Liver (tissue), 9 donors: ENCODE results near the gene FAU. TPM values are rescaled to one million over a fixed set of nuclear protein-coding genes. Genes with fewer than 3 reads are reported as not detected.

ENCODE experiments used
- DNase-seq: peaks from one replicate; pipeline ENCODE4 v3.0.0-alpha.2; 2017; ENCODE audit warnings: low spot score
- H3K27ac ChIP-seq, 2 donors: one replicate each; pipeline ENCODE4 v1.7.0; 2013; ENCODE audit warnings: inconsistent platforms in 2 of 2, low read length in 2 of 2, control low read depth in 1 of 2, low read depth in 1 of 2, mild to moderate bottlenecking in 1 of 2
- H3K27me3 ChIP-seq, 4 donors: one replicate each; pipeline versions ENCODE4 v1.6.1 to v1.7.0; 2013; ENCODE audit warnings: low read length in 3 of 4, inconsistent platforms in 1 of 4, mild to moderate bottlenecking in 1 of 4, moderate library complexity in 1 of 4; ENCODE audit not compliant: control insufficient read depth in 4 of 4, insufficient read depth in 4 of 4
- H3K36me3 ChIP-seq, 4 donors: one replicate each; pipeline versions ENCODE4 v1.6.1 to v1.7.0; 2013; ENCODE audit warnings: low read length in 3 of 4, mild to moderate bottlenecking in 3 of 4, low read depth in 1 of 4, moderate library complexity in 1 of 4; ENCODE audit not compliant: control insufficient read depth in 4 of 4, insufficient read depth in 3 of 4
- H3K4me1 ChIP-seq, 4 donors: one replicate each; pipeline versions ENCODE4 v1.6.1 to v1.7.0; 2013; ENCODE audit warnings: low read length in 3 of 4, mild to moderate bottlenecking in 3 of 4, moderate library complexity in 1 of 4; ENCODE audit not compliant: control insufficient read depth in 4 of 4, insufficient read depth in 4 of 4
- H3K4me3 ChIP-seq, 3 donors: one replicate each; pipeline versions ENCODE4 v1.6.1 to v1.7.0; 2013; ENCODE audit warnings: low read length in 3 of 3, control low read depth in 1 of 3, low read depth in 1 of 3, mild to moderate bottlenecking in 1 of 3
- H3K9ac ChIP-seq, 2 donors: one replicate each; pipeline ENCODE4 v1.7.0; 2013; ENCODE audit warnings: low read length in 2 of 2, mild to moderate bottlenecking in 2 of 2, moderate library complexity in 2 of 2, control low read depth in 1 of 2, low read depth in 1 of 2
- H3K9me3 ChIP-seq, 4 donors: one replicate each; pipeline versions ENCODE4 v1.6.1 to v1.7.0; 2013; ENCODE audit warnings: low read length in 3 of 4; ENCODE audit not compliant: control insufficient read depth in 4 of 4
- CTCF ChIP-seq: fragments of 150-350 bp; IDR thresholded peaks from 2 replicates; pipeline ENCODE4 v1.5.1; 2017; ENCODE audit warnings: improper control_type of control experiment, low read depth, low read length; ENCODE audit not compliant: missing input control
- EGR1 ChIP-seq, 2 donors: IDR thresholded peaks; 2 replicates each; pipeline ENCODE4 v1.6.1; 2016 to 2018; ENCODE audit warnings: antibody characterized with exemption in 2 of 2, low read depth in 2 of 2
- FOXA1 ChIP-seq: IDR thresholded peaks from 2 replicates; pipeline ENCODE4 v1.6.1; 2016; ENCODE audit warnings: antibody characterized with exemption
- FOXA2 ChIP-seq: IDR thresholded peaks from 2 replicates; pipeline ENCODE4 v1.6.1; 2016; ENCODE audit warnings: antibody characterized with exemption
- GABPA ChIP-seq, 2 donors: IDR thresholded peaks in 1 of 2; conservative IDR thresholded peaks in 1 of 2; 2 replicates each; pipeline ENCODE4 v1.6.1; 2016; ENCODE audit warnings: antibody characterized with exemption in 2 of 2, mild to moderate bottlenecking in 1 of 2, moderate library complexity in 1 of 2
- HNF4A ChIP-seq, 2 donors: conservative IDR thresholded peaks; 2 replicates each; pipeline ENCODE4 v1.6.1; 2016; ENCODE audit warnings: antibody characterized with exemption in 2 of 2, mild to moderate bottlenecking in 2 of 2
- HNF4G ChIP-seq: IDR thresholded peaks from 2 replicates; pipeline ENCODE4 v1.6.1; 2016; ENCODE audit warnings: antibody characterized with exemption
- JUND ChIP-seq, 2 donors: IDR thresholded peaks; 2 replicates each; pipeline ENCODE4 v1.6.1; 2016; ENCODE audit warnings: antibody characterized with exemption in 2 of 2
- MAX ChIP-seq: IDR thresholded peaks from 2 replicates; pipeline ENCODE4 v1.6.1; 2016; ENCODE audit warnings: antibody characterized with exemption
- RAD21 ChIP-seq, 2 donors: IDR thresholded peaks; 2 replicates each; pipeline ENCODE4 v1.6.1; 2016; ENCODE audit warnings: antibody characterized with exemption in 2 of 2, mild to moderate bottlenecking in 2 of 2
- REST ChIP-seq: IDR thresholded peaks from 2 replicates; pipeline ENCODE4 v1.6.1; 2016; ENCODE audit warnings: antibody characterized with exemption, mild to moderate bottlenecking
- RXRA ChIP-seq, 2 donors: IDR thresholded peaks; 2 replicates each; pipeline ENCODE4 v1.6.1; 2017 to 2018; ENCODE audit warnings: antibody characterized with exemption in 2 of 2, mild to moderate bottlenecking in 1 of 2
- TAF1 ChIP-seq: conservative IDR thresholded peaks from 2 replicates; pipeline ENCODE4 v1.6.1; 2016; ENCODE audit warnings: antibody characterized with exemption, mild to moderate bottlenecking
- YY1 ChIP-seq: IDR thresholded peaks from 2 replicates; pipeline ENCODE4 v1.6.1; 2016; ENCODE audit warnings: antibody characterized with exemption, mild to moderate bottlenecking
- ZBTB33 ChIP-seq: IDR thresholded peaks from 2 replicates; pipeline ENCODE4 v1.6.1; 2016; ENCODE audit warnings: antibody characterized with exemption
- WGBS: extraction: QIAGEN DNeasy Blood & Tissue Kit; methylation state at CpG from one replicate; pipeline ENCODE4 v1.1.7; 2013; 5-methylcytosine and 5-hydroxymethylcytosine counted together
- polyA plus RNA-seq, 2 donors: library from polyadenylated mRNA; stranded (reverse) in 1 of 2; unstranded in 1 of 2; fragments of 200-250 nt in 1 of 2; fragments of >200 nt in 1 of 2; fragmentation: Nextera tagmentation in 1 of 2; extraction: Ambion mirVana in 1 of 2; gene quantifications; one replicate each; pipeline versions ENCODE4 v1.2.1 to v1.2.3, GENCODE V29; 2013 to 2015
- total RNA-seq, 2 donors: library from RNA; depleted of rRNA; stranded (reverse); fragments of >200 nt; gene quantifications; one replicate each; pipeline ENCODE4 v1.2.3, GENCODE V29; 2014
- donor health status: healthy.
- donor health status: healthy.
- donor health status: healthy.
- donor health status: healthy.
- donor health status: healthy.

FAU gene
- total and polyA plus RNA-seq, 4 donors: 199 to 535 (median 362) TPM

- WGBS: 73% methylated on average over 6 of the region's 6 CpGs
- no peak for DNase-seq
- peaks cover 33 to 70% (median 49%) of the 10 kb centered on the region in 4 donors for H3K36me3 ChIP-seq
- H3K9ac ChIP-seq: no peak overlapping the region
- no peaks in the 10 kb centered on the region for H3K27me3 ChIP-seq
- TF ChIP-seq EGR1 (IDR thresholded peaks at IDR 0.05; ENCODE audit: low read depth in 2 of 2) (no peak), REST (no peak), GABPA (IDR thresholded peaks at IDR 0.05 in 1 of 2, conservative IDR thresholded peaks at IDR 0.05 in 1 of 2) (no peak), MAX (no peak), RAD21 (IDR thresholded peaks at IDR 0.05) (no peak), JUND (IDR thresholded peaks at IDR 0.05) (no peak), HNF4G (no peak), FOXA2 (no peak), CTCF (no peak), HNF4A (conservative IDR thresholded peaks at IDR 0.05) (no peak), YY1 (no peak), TAF1 (no peak), ZBTB33 (no peak), RXRA (IDR thresholded peaks at IDR 0.05) (no peak), FOXA1 (no peak)
- H3K27ac ChIP-seq: no peak overlapping the region
- peaks cover 0 to 17% (median 11%) of the 10 kb centered on the region in 4 donors for H3K4me1 ChIP-seq
- no peaks in the 10 kb centered on the region for H3K9me3 ChIP-seq
- no peak overlapping the region for H3K4me3 ChIP-seq
Measured at GRCh38 chr11:65126624-65127274, 4.8 kb upstream of the FAU start.
